MCF 10A (cell line): ENCODE data around the gene MCM5. TPM values are rescaled to one million over a fixed set of nuclear protein-coding genes. Genes with fewer than 3 reads are reported as not detected.

Experiments
- BruUV-seq: library from RNA; stranded (reverse); fragments of 400-500 nt; replicated peaks from 2 replicates; lab custom pipeline; 2021; lab: Mats Ljungman, UMichigan
- CTCF ChIA-PET: fragments of 300-600 bp; sonication (Branson Sonifier 250); formaldehyde crosslinking; extraction: SDS; loops from one replicate; lab custom pipeline; 2021; ENCODE audit warnings: antibody characterized with exemption, inconsistent platforms; lab: Yijun Ruan, JAX
- POLR2A ChIA-PET: fragments of 300-600, 350-650 bp; sonication (Branson Sonifier 250); formaldehyde crosslinking; extraction: SDS; loops from one replicate; lab custom pipeline; 2020; ENCODE audit warnings: antibody characterized with exemption, inconsistent platforms; lab: Yijun Ruan, JAX
- DNase-seq: peaks from one replicate; pipeline ENCODE4 v3.0.0-alpha.2; 2018; ENCODE audit not compliant: unreplicated experiment
- H3K27ac Mint-ChIP-seq: one replicate; pipeline ENCODE4 v1.8.0; 2022; ENCODE audit warnings: mild to moderate bottlenecking, low read depth, mixed read lengths; ENCODE audit not compliant: unreplicated experiment
- H3K27me3 Mint-ChIP-seq: one replicate; pipeline ENCODE4 v1.8.0; 2022; ENCODE audit warnings: mixed read lengths; ENCODE audit not compliant: insufficient read depth, unreplicated experiment
- H3K36me3 Mint-ChIP-seq: one replicate; pipeline ENCODE4 v1.8.0; 2022; ENCODE audit warnings: mild to moderate bottlenecking, moderate library complexity, mixed read lengths; ENCODE audit not compliant: insufficient read depth, unreplicated experiment
- H3K4me1 Mint-ChIP-seq: one replicate; pipeline ENCODE4 v1.8.0; 2022; ENCODE audit warnings: mixed read lengths; ENCODE audit not compliant: insufficient read depth, unreplicated experiment
- H3K4me3 Mint-ChIP-seq: one replicate; pipeline ENCODE4 v1.8.0; 2022; ENCODE audit warnings: mild to moderate bottlenecking, moderate library complexity, mixed read lengths; ENCODE audit not compliant: unreplicated experiment
- H3K9me3 Mint-ChIP-seq: one replicate; pipeline ENCODE4 v1.8.0; 2022; ENCODE audit warnings: mixed read lengths; ENCODE audit not compliant: unreplicated experiment
- CTCF ChIP-seq: fragments of 200-600 bp; IDR thresholded peaks from one replicate; pipeline ENCODE4 v1.8.0; 2022; ENCODE audit warnings: antibody characterized with exemption, mild to moderate bottlenecking; ENCODE audit not compliant: unreplicated experiment
- intact Hi-C: fragments of 100-400 bp; cut with micrococcal nuclease; formaldehyde crosslinking; loops from 2 replicates; pipeline ENCODE4 v1.14.1; 2022
- total RNA-seq: library from RNA; stranded (reverse); gene quantifications from 2 replicates; pipeline ENCODE4 v1.2.3, GENCODE V29; 2022

The MCM5 gene
- total RNA-seq, 1 experiment from 2014 or later = 35.0 TPM

DNA sequence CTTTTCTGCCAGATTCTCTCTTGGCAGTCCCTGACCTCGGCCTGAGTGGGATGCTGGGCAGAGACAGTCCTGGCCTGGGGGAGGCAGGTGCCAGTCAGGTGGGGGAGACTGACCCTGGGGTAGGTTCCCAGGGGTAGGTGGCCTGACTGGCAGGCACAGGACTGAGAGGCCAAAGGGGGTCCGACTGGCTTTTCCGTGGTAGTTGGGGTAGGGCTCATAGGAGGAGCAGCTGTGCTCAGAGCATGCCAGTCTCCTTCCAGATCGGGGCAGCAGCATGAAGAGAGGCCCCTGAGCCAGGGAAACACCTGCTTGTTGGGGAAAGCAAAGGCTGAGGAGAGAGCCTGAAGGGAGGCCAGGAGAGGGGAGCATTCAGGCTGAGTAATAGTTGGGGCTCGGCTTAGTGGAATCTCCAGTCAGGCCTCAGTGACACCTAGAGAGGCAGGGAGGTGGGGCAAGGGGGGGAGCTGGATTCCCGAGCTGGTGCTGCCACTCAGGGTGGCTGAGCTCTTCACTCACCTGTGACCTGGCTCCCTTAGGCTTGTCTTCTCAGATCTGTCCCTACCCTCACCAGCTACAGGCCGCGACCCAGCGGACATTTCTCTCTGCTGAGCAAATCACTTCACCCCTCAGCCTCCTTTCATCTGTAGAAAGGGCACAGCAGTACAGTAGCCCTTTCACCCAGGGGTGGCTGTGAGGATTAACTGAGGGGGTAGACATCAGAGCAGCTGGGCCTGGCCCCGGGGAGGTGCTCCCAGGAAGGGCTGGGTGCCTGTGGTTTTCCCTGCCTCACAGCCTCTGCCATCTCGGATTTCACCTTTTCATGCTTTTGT is 26.2 kb downstream of the MCM5 start:
- Mint-ChIP-seq H3K36me3 (no peaks in the 10 kb centered on the region), H3K9me3 (no peaks in the 10 kb centered on the region), H3K27me3 (no peaks in the 10 kb centered on the region), H3K4me3 (no peak overlapping the region), H3K27ac (peak overlapping the region; percentile 67), H3K4me1 (peaks cover 11% of the 10 kb centered on the region)
- no peak for TF ChIP-seq CTCF
- intact Hi-C loops = no loop called here
- peak; percentile 22 for DNase-seq
- ChIA-PET POLR2A (no interaction called here), CTCF (interaction anchor here (0.6 to 13.5 kb wide), 8 partner anchors 12 to 209 kb away, joined by 3 to 234 read pairs (median 3); no protein-coding TSS in a partner anchor)
- BruUV-seq = no TSS peak

DNA sequence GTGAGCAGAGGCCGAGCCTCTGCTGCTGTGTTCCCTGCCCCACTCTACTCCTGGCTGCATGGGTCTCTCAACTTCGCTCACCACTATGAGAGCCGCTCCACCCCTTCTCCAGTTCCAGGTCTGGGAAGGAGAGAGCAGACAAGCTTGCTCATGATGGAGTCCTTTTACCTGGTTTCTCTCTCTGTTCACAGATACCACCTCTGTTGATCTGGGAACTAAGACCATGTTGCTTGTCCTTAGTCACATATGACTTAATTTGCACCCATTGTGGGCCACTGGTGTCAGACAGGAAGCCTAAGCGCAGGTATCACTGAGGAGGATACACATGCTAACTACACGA is 26.8 kb downstream of the MCM5 start:
- no peak for DNase-seq
- CTCF ChIA-PET = interaction anchor here (0.6 to 13.5 kb wide), 7 partner anchors 13 to 196 kb away, joined by 3 to 234 read pairs (median 3); no protein-coding TSS in a partner anchor
- intact Hi-C loops = no loop called here
- POLR2A ChIA-PET = interaction anchor here (0.7 kb wide), 2 partner anchors 8 to 20 kb away, joined by 3 read pairs; no protein-coding TSS in a partner anchor
- Mint-ChIP-seq H3K4me3 (no peak overlapping the region), H3K4me1 (peaks cover 11% of the 10 kb centered on the region), H3K27me3 (no peaks in the 10 kb centered on the region), H3K27ac (peak overlapping the region; percentile 67), H3K36me3 (no peaks in the 10 kb centered on the region), H3K9me3 (no peaks in the 10 kb centered on the region)
- no TSS peak for BruUV-seq
- no peak for TF ChIP-seq CTCF

GRCh38 chr22:35430897-35431322 is 31.0 kb downstream of the MCM5 start:
- TF ChIP-seq CTCF = peak; percentile 94
- no TSS peak for BruUV-seq
- H3K9me3 Mint-ChIP-seq = no peaks in the 10 kb centered on the region
- H3K4me1 Mint-ChIP-seq = peaks cover 10% of the 10 kb centered on the region
- H3K27me3 Mint-ChIP-seq = no peaks in the 10 kb centered on the region
- DNase-seq = peak; percentile 84
- CTCF ChIA-PET = interaction anchor here (0.6 to 13.5 kb wide), 42 partner anchors 10 to 635 kb away, joined by 3 to 234 read pairs (median 4); partner anchors contain the start of gene MB
- peaks cover 13% of the 10 kb centered on the region for H3K36me3 Mint-ChIP-seq
- H3K4me3 Mint-ChIP-seq = no peak overlapping the region
- no peak overlapping the region for H3K27ac Mint-ChIP-seq
- POLR2A ChIA-PET = no interaction called here
- intact Hi-C loops = loop anchor here (1.0 to 5.0 kb wide), 5 partner anchors 81 to 694 kb away; no protein-coding TSS in a partner anchor
